Vein endothelial cell (primary cell): ENCODE measurements around the gene TRIM71. TPM values are rescaled to one million over a fixed set of nuclear protein-coding genes. Genes with fewer than 3 reads are reported as not detected.

Experiments used
- total RNA-seq: library from RNA; depleted of rRNA; stranded (reverse); fragments of >200 nt; gene quantifications from 2 replicates; pipeline ENCODE4 v1.2.3, GENCODE V29; 2012

Gene TRIM71
- total RNA-seq, result not detected in 2 replicates

DNA sequence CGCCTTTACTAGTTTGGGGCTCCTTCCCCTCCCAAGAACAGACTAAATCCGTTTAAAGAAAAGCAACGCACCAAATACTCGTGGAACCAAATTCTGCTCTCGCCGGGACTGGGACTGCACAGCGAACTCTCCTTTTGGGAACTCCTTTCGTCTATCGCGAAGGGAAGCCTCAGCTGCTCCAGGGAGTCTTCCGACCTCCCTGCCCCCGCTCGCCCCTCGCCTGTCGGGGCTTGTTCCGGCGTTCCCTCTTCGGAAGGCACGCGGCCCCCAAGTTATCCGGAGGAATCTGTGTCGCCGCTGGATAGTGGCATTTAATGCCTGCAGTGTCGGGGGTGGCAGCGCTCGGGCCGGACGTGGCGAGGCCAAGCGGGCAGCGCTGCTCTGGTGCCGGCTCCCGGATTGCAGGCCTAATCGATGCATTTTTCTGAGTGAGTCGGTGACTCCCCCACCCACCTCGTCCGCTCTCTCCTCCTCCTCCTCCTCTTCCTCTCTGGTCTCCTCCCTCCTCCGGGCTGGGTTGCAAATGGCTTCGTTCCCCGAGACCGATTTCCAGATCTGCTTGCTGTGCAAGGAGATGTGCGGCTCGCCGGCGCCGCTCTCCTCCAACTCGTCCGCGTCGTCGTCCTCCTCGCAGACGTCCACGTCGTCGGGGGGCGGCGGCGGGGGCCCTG is at the start of gene TRIM71:
TSS of gene TRIM71 (plus strand) at position 440 of the 671 bp plus-strand sequence. CDS start at position 524, 84 bp downstream.

Other genes starting within 250 kb of the TRIM71 start
- 31.7 and 55.6 TPM in 2 replicates for gene DYNC1LI1, start 247.1 kb upstream of the TRIM71 start, total RNA-seq
- gene CNOT10, start 132.8 kb upstream of the TRIM71 start, total RNA-seq, result 21.6 and 25.6 TPM in 2 replicates
- gene CCR4, start 133.6 kb downstream of the TRIM71 start, total RNA-seq, result 0.10 TPM in 1 of 2 replicates, not detected in the other